Heart right ventricle (tissue), 16 donors: ENCODE results near the gene MRPS35. TPM values are rescaled to one million over a fixed set of nuclear protein-coding genes. Genes with fewer than 3 reads are reported as not detected.

Source experiments
- ATAC-seq, 8 donors: fragments of 200-7000 bp; cut with Tn5 transposase; one replicate each; pipeline ENCODE4 v1.9.1; 2020; ENCODE audit warnings: mild to moderate bottlenecking in 8 of 8, moderate library complexity in 8 of 8, moderate number of reproducible peaks in 1 of 8
- DNase-seq, 2 donors: peaks; one replicate each; pipeline ENCODE4 v3.0.0-alpha.2; 2020
- H3K27ac ChIP-seq, 10 donors: fragments of 200-600 bp; sonication (generic) in 2 of 10; one replicate each; pipeline versions ENCODE4 v1.5.0 to v1.8.0; 2020 to 2022; ENCODE audit warnings: mild to moderate bottlenecking in 3 of 10
- H3K27me3 ChIP-seq, 7 donors: fragments of 200-600 bp; one replicate each; pipeline ENCODE4 v1.8.0; 2021 to 2022; ENCODE audit warnings: mild to moderate bottlenecking in 2 of 7
- H3K36me3 ChIP-seq, 9 donors: fragments of 200-600 bp; sonication (generic) in 1 of 9; one replicate each; pipeline versions ENCODE4 v1.5.0 to v1.8.0; 2020 to 2022; ENCODE audit warnings: mild to moderate bottlenecking in 2 of 9
- H3K4me1 ChIP-seq, 9 donors: fragments of 200-600 bp; sonication (generic) in 1 of 9; one replicate each; pipeline versions ENCODE4 v1.5.0 to v1.8.0; 2020 to 2022; ENCODE audit warnings: mild to moderate bottlenecking in 4 of 9
- H3K4me3 ChIP-seq, 10 donors: fragments of 200-600 bp; sonication (generic) in 2 of 10; one replicate each; pipeline versions ENCODE4 v1.5.0 to v1.8.0; 2020 to 2022; ENCODE audit warnings: mild to moderate bottlenecking in 7 of 10, moderate library complexity in 2 of 10
- H3K9me3 ChIP-seq, 11 donors: fragments of 200-600 bp in 10 of 11; sonication (generic) in 2 of 11; one replicate each; pipeline versions ENCODE4 v1.5.0 to v1.8.0; 2013 to 2022; ENCODE audit warnings: mild to moderate bottlenecking in 2 of 11, control low read depth in 1 of 11, moderate library complexity in 1 of 11
- whole genome bisulfite sequencing, 2 donors: extraction: QIAGEN DNeasy Blood & Tissue Kit; methylation state at CpG; one replicate each; pipeline ENCODE4 v1.1.7; 2013; ENCODE audit warnings: inconsistent platforms in 1 of 2; 5-methylcytosine and 5-hydroxymethylcytosine counted together
- intact Hi-C, 10 donors: fragments of 100-400 bp; cut with DNase I; formaldehyde crosslinking; loops; one replicate each; pipeline versions ENCODE4 v1.11.1 to v1.14.2; 2022
- long read RNA-seq, 3 donors: library from polyadenylated mRNA; unstranded; transcript quantifications; one replicate each; pipeline ENCODE4 v2.0.0, GENCODE V29; 2020 to 2021
- polyA plus RNA-seq, 2 donors: library from polyadenylated mRNA; stranded (reverse); fragments of 200-250 nt; gene quantifications; one replicate each; pipeline ENCODE4 v1.2.3, GENCODE V29; 2013
- total RNA-seq, 10 donors: library from RNA; stranded (reverse); fragmentation: NEBNext Ultra II Directional in 3 of 10; extraction: Animal tissue kit (Norgen Biotek cat#: 25700) in 3 of 10; gene quantifications; one replicate each; pipeline versions ENCODE4 v1.2.1 to v1.2.4, GENCODE V29; 2021 to 2023
- TF ChIP-seq, protein P1 (sequence below), 9 donors: fragments of 200-600 bp; sonication (generic) in 2 of 9; IDR thresholded peaks; one replicate each; pipeline versions ENCODE4 v1.5.0 to v1.8.0; 2021 to 2022; ENCODE audit warnings: antibody characterized with exemption in 9 of 9, mild to moderate bottlenecking in 5 of 9, moderate library complexity in 1 of 9
- donor health status: Arrhythmogenic right ventricular cardiomyopathy.
- donor health status: ischemic (EF 13 %, LVEDD 7.1; RV severe dilation, severe dysfunction).
- donor health status: healthy with polysubstance abuse.
- donor health status: DM: no; HTN: yes; CAD: no.
- donor health status: DM: no; HTN: no; CAD: no.
- donor health status: ischemic (EF 25% LVEDD 6.9; RV normal size, moderate dysfunction).
- donor health status: ischemic (EF 25% LVEDD 5.7; RV mildly dilated, moderate dysfunction).
- donor health status: healthy.
- donor health status: DM: yes; HTN: yes; CAD: no.
- donor health status: Ischemic cardiomyopathy.
- donor health status: ischemic (EF 35%, LVEDD 5.7; RV mildly dilated, moderate dysfunction).
- donor health status: nonischemic (EF 11% LVEDD 7.7; RV severe dilation, severe dysfunction).
- donor health status: DM: yes; HTN: yes; CAD: no.
- donor health status: PGD.
- donor health status: ischemic (EF 29% LVEDD 5.4; RV normal size, mild dysfunction).
- donor health status: nonischemic (EF 23%, LVEDD 6.1; RV moderate dilation, normal function).

The MRPS35 gene
- total RNA-seq (10 to 100 TPM; 48.7 to 75.3 (median 65.3) TPM), polyA plus RNA-seq (10 to 100 TPM; 27.3 to 49.0 TPM)
- long read RNA-seq, donor 1, transcript MRPS35-201 (8 exons, 1,888 nt), result major isoform, 128 of 137 reads
- long read RNA-seq, donor 1, partial matches to known transcripts, result 3 of 137 reads
- long read RNA-seq, donor 1, other reads (novel, unspliced or antisense), result 2 of 137 reads
- long read RNA-seq, donor 2, transcript MRPS35-201 (8 exons, 1,888 nt), result major isoform, 145 of 155 reads
- long read RNA-seq, donor 2, partial matches to known transcripts, result 0 of 155 reads
- long read RNA-seq, donor 2, other reads (novel, unspliced or antisense), result 7 of 155 reads
- long read RNA-seq, donor 3, transcript MRPS35-201 (8 exons, 1,888 nt), result major isoform, 511 of 539 reads
- long read RNA-seq, donor 3, partial matches to known transcripts, result 13 of 539 reads
- long read RNA-seq, donor 3, other reads (novel, unspliced or antisense), result 13 of 539 reads

DNA sequence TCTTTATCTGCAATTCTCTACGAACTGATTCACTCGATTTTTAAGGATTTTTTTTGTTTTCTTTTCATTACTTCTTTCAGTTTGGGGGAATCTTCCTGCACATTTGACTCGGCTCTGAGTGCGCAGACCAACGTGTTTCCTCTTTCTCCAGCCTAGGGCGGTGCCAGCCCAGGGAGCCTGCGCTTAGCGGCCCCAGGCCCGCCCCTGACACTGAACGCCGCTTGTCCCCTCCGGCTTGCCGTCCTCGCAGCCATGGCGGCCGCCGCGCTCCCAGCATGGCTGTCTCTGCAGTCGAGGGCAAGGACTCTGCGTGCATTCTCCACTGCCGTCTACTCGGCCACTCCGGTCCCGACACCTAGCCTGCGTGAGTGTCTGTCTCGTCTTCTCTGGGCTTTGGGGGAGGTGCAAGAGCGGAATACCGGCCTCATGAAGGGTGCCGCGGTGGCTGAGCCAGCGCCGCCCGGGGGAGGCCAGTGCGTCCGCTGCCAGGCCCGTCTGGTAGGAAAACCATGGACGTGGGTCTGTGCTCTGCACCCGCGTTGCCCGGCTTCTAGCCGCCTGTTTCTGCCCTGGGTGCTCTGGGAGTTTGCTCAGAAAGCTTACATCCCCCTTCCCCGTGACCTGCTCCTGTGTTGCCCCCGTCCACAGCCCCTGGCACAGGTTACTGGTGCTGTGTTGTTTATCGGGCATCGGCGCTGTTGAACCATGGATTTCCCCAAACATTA is at the start of gene MRPS35:
MRPS35 (plus strand) TSS at position 241 of the 725 bp plus-strand sequence; CDS start at position 253, 12 bp downstream.
- peak within 1 kb of the TSS; percentile 62 to 98 (median 87) for H3K4me3 ChIP-seq
- no peaks in the 10 kb centered on the region for H3K27me3 ChIP-seq
- 0% methylated on average over 46 of the region's 46 CpGs for WGBS, 2 donors
- TF ChIP-seq, protein P1, sequence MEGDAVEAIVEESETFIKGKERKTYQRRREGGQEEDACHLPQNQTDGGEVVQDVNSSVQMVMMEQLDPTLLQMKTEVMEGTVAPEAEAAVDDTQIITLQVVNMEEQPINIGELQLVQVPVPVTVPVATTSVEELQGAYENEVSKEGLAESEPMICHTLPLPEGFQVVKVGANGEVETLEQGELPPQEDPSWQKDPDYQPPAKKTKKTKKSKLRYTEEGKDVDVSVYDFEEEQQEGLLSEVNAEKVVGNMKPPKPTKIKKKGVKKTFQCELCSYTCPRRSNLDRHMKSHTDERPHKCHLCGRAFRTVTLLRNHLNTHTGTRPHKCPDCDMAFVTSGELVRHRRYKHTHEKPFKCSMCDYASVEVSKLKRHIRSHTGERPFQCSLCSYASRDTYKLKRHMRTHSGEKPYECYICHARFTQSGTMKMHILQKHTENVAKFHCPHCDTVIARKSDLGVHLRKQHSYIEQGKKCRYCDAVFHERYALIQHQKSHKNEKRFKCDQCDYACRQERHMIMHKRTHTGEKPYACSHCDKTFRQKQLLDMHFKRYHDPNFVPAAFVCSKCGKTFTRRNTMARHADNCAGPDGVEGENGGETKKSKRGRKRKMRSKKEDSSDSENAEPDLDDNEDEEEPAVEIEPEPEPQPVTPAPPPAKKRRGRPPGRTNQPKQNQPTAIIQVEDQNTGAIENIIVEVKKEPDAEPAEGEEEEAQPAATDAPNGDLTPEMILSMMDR (IDR thresholded peaks at IDR 0.05), result peak in 1 of 9 donors; percentile 6
- ATAC-seq, result peak; percentile 97 to 99 (median 98)
- intact Hi-C loops, result no loop called here
- H3K27ac ChIP-seq, result peak within 1 kb of the TSS; percentile 36 to 90 (median 82)
- peak; percentile 92 to 93 for DNase-seq
- H3K36me3 ChIP-seq, result peaks cover 0 to 20% (median 0%) of the 10 kb centered on the region in 9 donors
- H3K4me1 ChIP-seq, result peaks cover 0 to 26% (median 17%) of the 10 kb centered on the region in 9 donors
- no peaks in the 10 kb centered on the region for H3K9me3 ChIP-seq

- H3K27me3 ChIP-seq, result no peaks in the 10 kb centered on the region
- ATAC-seq, result no peak
- intact Hi-C loops, result loop anchor here in 2 of 10 donors (10.0 kb wide), 2 partner anchors 341 to 351 kb away; no protein-coding TSS in a partner anchor
- H3K4me1 ChIP-seq, result peaks cover 0 to 6% (median 0%) of the 10 kb centered on the region in 9 donors
- H3K4me3 ChIP-seq, result no peak overlapping the region
- no peak overlapping the region for H3K27ac ChIP-seq
- TF ChIP-seq, protein P1 (IDR thresholded peaks at IDR 0.05), result no peak
- 79 to 93% methylated on average over 3 of the region's 3 CpGs for WGBS, 2 donors
- H3K36me3 ChIP-seq, result peaks cover 0 to 100% (median 61%) of the 10 kb centered on the region in 9 donors
- no peak for DNase-seq
- H3K9me3 ChIP-seq, result no peaks in the 10 kb centered on the region
Measured at GRCh38 chr12:27665704-27666103, 44.9 kb upstream of the MRPS35 start.

DNA sequence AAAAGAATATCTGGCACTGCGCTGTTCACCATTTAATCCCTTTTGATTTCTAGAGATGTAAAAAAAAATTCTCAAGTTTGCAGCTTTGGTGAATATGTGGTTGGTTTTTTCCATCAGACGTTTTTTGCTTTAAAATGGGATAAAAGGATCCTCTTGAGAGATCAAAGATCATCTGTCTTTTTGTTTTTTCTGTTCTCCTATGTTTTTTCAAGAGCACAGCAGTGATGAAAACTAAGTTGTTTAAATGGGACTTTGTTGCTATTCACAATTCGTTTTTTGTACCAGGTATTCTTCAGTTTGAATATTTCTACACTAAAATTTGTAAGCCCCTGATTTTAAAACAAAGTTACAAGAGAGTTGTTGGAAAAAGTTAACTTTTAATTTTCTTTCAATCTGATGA is 44.1 kb upstream of the MRPS35 start:
- WGBS, 2 donors, result 61 to 66% methylated on average over 3 of the region's 3 CpGs
- intact Hi-C loops, result loop anchor here in 2 of 10 donors (10.0 kb wide), 2 partner anchors 342 to 352 kb away; no protein-coding TSS in a partner anchor
- H3K27ac ChIP-seq, result no peak overlapping the region

More for the DNA sequence above, 44.1 kb upstream of the MRPS35 start:
- H3K9me3 ChIP-seq, result no peaks in the 10 kb centered on the region
- no peaks in the 10 kb centered on the region for H3K27me3 ChIP-seq
- DNase-seq (no peak), ATAC-seq (no peak)
- peaks cover 0 to 100% (median 55%) of the 10 kb centered on the region in 9 donors for H3K36me3 ChIP-seq
- H3K4me3 ChIP-seq, result no peak overlapping the region
- peaks cover 0 to 8% (median 0%) of the 10 kb centered on the region in 9 donors for H3K4me1 ChIP-seq
- TF ChIP-seq, protein P1 (IDR thresholded peaks at IDR 0.05), result no peak
